ENCODE results near the gene DUSP28. TPM values are rescaled to one million over a fixed set of nuclear protein-coding genes. Genes with fewer than 3 reads are reported as not detected.
A peak's percentile ranks its signal among the peaks of the same experiment; 100 is the strongest.

DUSP28 gene
- total and polyA plus RNA-seq, 2 of the 13 experiments (the other 11 are each of a cell fraction or from before 2014, with no cell fraction given) = 5.2 to 8.6 TPM

GRCh38 chr2:240560084-240560479, at the start of gene DUSP28 (continued):
- TF ChIP-seq KLF15 (CRISPR knock-in tag; IDR thresholded peaks at IDR 0.05; ENCODE audit: borderline replicate concordance) (no peak), TBL1XR1 (IDR thresholded peaks at IDR 0.05; ENCODE audit: borderline replicate concordance, low read length, partially characterized antibody) (peak; percentile 62), MEIS2 (CRISPR knock-in tag; IDR thresholded peaks at IDR 0.05) (peak; percentile 55; the same call in 1 of the 2 replicates), KMT2B (CRISPR knock-in tag; IDR thresholded peaks at IDR 0.05) (peak; percentile 74), ZSCAN30 (CRISPR knock-in tag; IDR thresholded peaks at IDR 0.05) (no peak), ZNF747 (CRISPR knock-in tag; IDR thresholded peaks at IDR 0.05; ENCODE audit: borderline replicate concordance) (peak; percentile 88; the same call in 1 of the 2 replicates), SIX1 (CRISPR knock-in tag; IDR thresholded peaks at IDR 0.05; ENCODE audit: borderline replicate concordance) (no peak), ARNT2 (CRISPR knock-in tag; IDR thresholded peaks at IDR 0.05; ENCODE audit: low read depth) (no peak), ATAD3A (CRISPR knock-in tag; IDR thresholded peaks at IDR 0.05) (no peak), SP140L (CRISPR knock-in tag; IDR thresholded peaks at IDR 0.05; ENCODE audit: borderline replicate concordance) (no peak), CSRNP1 (CRISPR knock-in tag; IDR thresholded peaks at IDR 0.05) (no peak; the same call in 1 of the 2 replicates), GATAD1 (CRISPR knock-in tag; IDR thresholded peaks at IDR 0.05) (peak; percentile 77), REXO4 (CRISPR knock-in tag; IDR thresholded peaks at IDR 0.05; ENCODE audit: borderline replicate concordance) (0 out of 2 replicates have a peak, but pooled peaks have one; percentile 76), ZSCAN22 (CRISPR knock-in tag; IDR thresholded peaks at IDR 0.05) (peak; percentile 1; the same call in 1 of the 2 replicates), MZF1 (CRISPR knock-in tag; IDR thresholded peaks at IDR 0.05; ENCODE audit: borderline replicate concordance) (no peak), MYPOP (CRISPR knock-in tag; IDR thresholded peaks at IDR 0.05) (peak; percentile 79), DMAP1 (CRISPR knock-in tag; IDR thresholded peaks at IDR 0.05) (peak; percentile 92), FOXK1 (CRISPR knock-in tag; IDR thresholded peaks at IDR 0.05; ENCODE audit: borderline replicate concordance, low read depth) (peak; percentile 66; the same call in 1 of the 2 replicates), FOXA3 (CRISPR knock-in tag; IDR thresholded peaks at IDR 0.05) (peak; percentile 66), ZBTB44 (CRISPR knock-in tag; IDR thresholded peaks at IDR 0.05) (no peak), ZNF512 (CRISPR knock-in tag; IDR thresholded peaks at IDR 0.05) (peak; percentile 84; the same call in 1 of the 2 replicates), POLR2A (IDR thresholded peaks at IDR 0.05; ENCODE audit: insufficient read depth in 1 of 2, low read depth in 2 of 2, low read length in 2 of 2) (peak in 1 of 2 experiments; percentile 81; a peak in 2 of 4 replicates), SAFB2 (CRISPR knock-in tag; IDR thresholded peaks at IDR 0.05; ENCODE audit: borderline replicate concordance, low read depth) (no peak; the same call in none of the 2 replicates), TBX2 (CRISPR knock-in tag; IDR thresholded peaks at IDR 0.05; ENCODE audit: borderline replicate concordance) (peak; percentile 81), ZSCAN31 (CRISPR knock-in tag; IDR thresholded peaks at IDR 0.05; ENCODE audit: low read depth) (peak; percentile 25; the same call in 1 of the 2 replicates), REPIN1 (CRISPR knock-in tag; IDR thresholded peaks at IDR 0.05; ENCODE audit: borderline replicate concordance, low read depth) (peak; percentile 77)
